ENCODE results near the gene COBL.

The COBL gene

GRCh38 chr7:51301806-51302205 lies 14.8 kb downstream of the COBL start:
- no peak for DNase-seq

GRCh38 chr7:51300762-51301674 lies 15.6 kb downstream of the COBL start:
- no peak for DNase-seq

- DNase-seq: no peak
Measured at GRCh38 chr7:51299391-51300133, 17.0 kb downstream of the COBL start.

GRCh38 chr7:51298912-51299311 lies 17.7 kb downstream of the COBL start:
- no peak for DNase-seq

GRCh38 chr7:51297986-51298385 lies 18.6 kb downstream of the COBL start:
- DNase-seq: no peak

- no peak for DNase-seq
Measured at GRCh38 chr7:51295440-51296245, 21.0 kb downstream of the COBL start.

GRCh38 chr7:51292596-51292995 lies 24.0 kb downstream of the COBL start:
- no peak for DNase-seq

GRCh38 chr7:51290702-51291540 lies 25.7 kb downstream of the COBL start:
- no peak for DNase-seq

- no peak for DNase-seq
Measured at GRCh38 chr7:51290304-51290637, 26.3 kb downstream of the COBL start.

- DNase-seq: no peak
Measured at GRCh38 chr7:51289623-51290303, 26.8 kb downstream of the COBL start.

- DNase-seq: no peak
Measured at GRCh38 chr7:51288896-51289622, 27.6 kb downstream of the COBL start.

- no peak for DNase-seq
Measured at GRCh38 chr7:51286401-51286800, 30.2 kb downstream of the COBL start.

- no peak for DNase-seq
Measured at GRCh38 chr7:51280156-51280555, 36.5 kb downstream of the COBL start.

- no peak for DNase-seq
Measured at GRCh38 chr7:51279391-51280023, 37.1 kb downstream of the COBL start.

GRCh38 chr7:51278797-51279196 lies 37.8 kb downstream of the COBL start:
- DNase-seq: no peak

- no peak for DNase-seq
Measured at GRCh38 chr7:51276967-51277366, 39.6 kb downstream of the COBL start.

GRCh38 chr7:51276091-51276605 lies 40.5 kb downstream of the COBL start:
- no peak for DNase-seq

- DNase-seq: no peak
Measured at GRCh38 chr7:51275532-51275931, 41.1 kb downstream of the COBL start.

- DNase-seq: no peak
Measured at GRCh38 chr7:51274955-51275354, 41.7 kb downstream of the COBL start.

- DNase-seq: no peak
Measured at GRCh38 chr7:51274001-51274400, 42.6 kb downstream of the COBL start.
